Measurements from ENCODE around the gene ABCB10. TPM values are rescaled to one million over a fixed set of nuclear protein-coding genes. Genes with fewer than 3 reads are reported as not detected.
"Not testable (repeated sequence)": the region's sequence is repeated elsewhere in the genome, so short reads cannot be mapped to it uniquely, and the experiment has no call there.

Gene ABCB10
- total RNA-seq, 2 donors from 2014 or later = 26.4 to 31.6 TPM

GRCh38 chr1:229485318-229485717, 73.2 kb downstream of the ABCB10 start:
- ATAC-seq (replicated peaks) = no peak
- Mint-ChIP-seq H3K27me3 (no peaks in the 10 kb centered on the region), H3K27ac (no peak overlapping the region), H3K9me3 (no peaks in the 10 kb centered on the region), H3K4me1 (peaks cover 5% of the 10 kb centered on the region), H3K4me3 (no peak overlapping the region), H3K36me3 (ENCODE audit: low read depth) (peaks cover 94% of the 10 kb centered on the region)

- Mint-ChIP-seq H3K36me3 (ENCODE audit: low read depth) (peaks cover 94% of the 10 kb centered on the region), H3K9me3 (no peaks in the 10 kb centered on the region), H3K4me3 (no peak overlapping the region), H3K4me1 (peaks cover 17% of the 10 kb centered on the region), H3K27me3 (no peaks in the 10 kb centered on the region), H3K27ac (peak overlapping the region; percentile 12)
- no peak for ATAC-seq (replicated peaks)
Observed at GRCh38 chr1:229482511-229482910, 76.0 kb downstream of the ABCB10 start.

- no peaks in the 10 kb centered on the region for H3K9me3 Mint-ChIP-seq
- no peaks in the 10 kb centered on the region for H3K27me3 Mint-ChIP-seq
- no peak overlapping the region for H3K27ac Mint-ChIP-seq
- peaks cover 94% of the 10 kb centered on the region for H3K36me3 Mint-ChIP-seq (ENCODE audit: low read depth)
- ATAC-seq (replicated peaks) = no peak
- no peak overlapping the region for H3K4me3 Mint-ChIP-seq
- H3K4me1 Mint-ChIP-seq = peaks cover 17% of the 10 kb centered on the region
Observed at GRCh38 chr1:229480495-229480894, 78.0 kb downstream of the ABCB10 start.

GRCh38 chr1:229479660-229480399, 78.7 kb downstream of the ABCB10 start:
- ATAC-seq (replicated peaks) = no peak

GRCh38 chr1:229478852-229479251, 79.7 kb downstream of the ABCB10 start:
- H3K4me1 Mint-ChIP-seq = peaks cover 17% of the 10 kb centered on the region
- no peaks in the 10 kb centered on the region for H3K27me3 Mint-ChIP-seq
- no peak overlapping the region for H3K27ac Mint-ChIP-seq
- no peak overlapping the region for H3K4me3 Mint-ChIP-seq
- no peaks in the 10 kb centered on the region for H3K9me3 Mint-ChIP-seq
- ATAC-seq (replicated peaks) = peak; percentile 76
- H3K36me3 Mint-ChIP-seq (ENCODE audit: low read depth) = peaks cover 97% of the 10 kb centered on the region

More at GRCh38 chr1:229479660-229480399, 78.7 kb downstream of the ABCB10 start:
- H3K27ac Mint-ChIP-seq = no peak overlapping the region
- no peaks in the 10 kb centered on the region for H3K27me3 Mint-ChIP-seq
- H3K9me3 Mint-ChIP-seq = no peaks in the 10 kb centered on the region
- no peak overlapping the region for H3K4me3 Mint-ChIP-seq
- peaks cover 17% of the 10 kb centered on the region for H3K4me1 Mint-ChIP-seq
- peaks cover 94% of the 10 kb centered on the region for H3K36me3 Mint-ChIP-seq (ENCODE audit: low read depth)

GRCh38 chr1:229475859-229476258, 82.6 kb downstream of the ABCB10 start:
- Mint-ChIP-seq H3K36me3 (ENCODE audit: low read depth) (peaks cover 88% of the 10 kb centered on the region), H3K4me1 (peaks cover 13% of the 10 kb centered on the region)
- not testable (repeated sequence) for H3K4me3 Mint-ChIP-seq; H3K27me3 Mint-ChIP-seq; H3K9me3 Mint-ChIP-seq; H3K27ac Mint-ChIP-seq; ATAC-seq (replicated peaks)

- no peak for ATAC-seq (replicated peaks)
- H3K36me3 Mint-ChIP-seq (ENCODE audit: low read depth) = peaks cover 88% of the 10 kb centered on the region
- peaks cover 8% of the 10 kb centered on the region for H3K4me1 Mint-ChIP-seq
- peak overlapping the region; percentile 19 for H3K27ac Mint-ChIP-seq
- no peaks in the 10 kb centered on the region for H3K27me3 Mint-ChIP-seq
- no peaks in the 10 kb centered on the region for H3K9me3 Mint-ChIP-seq
- H3K4me3 Mint-ChIP-seq = no peak overlapping the region
Observed at GRCh38 chr1:229474509-229474908, 84.0 kb downstream of the ABCB10 start.

- peaks cover 91% of the 10 kb centered on the region for H3K36me3 Mint-ChIP-seq (ENCODE audit: low read depth)
Observed at GRCh38 chr1:229471175-229471574, 87.3 kb downstream of the ABCB10 start.

GRCh38 chr1:229470406-229471043, 88.0 kb downstream of the ABCB10 start:
- no peaks in the 10 kb centered on the region for H3K9me3 Mint-ChIP-seq
- no peak for ATAC-seq (replicated peaks)
- no peaks in the 10 kb centered on the region for H3K4me1 Mint-ChIP-seq
- no peak overlapping the region for H3K27ac Mint-ChIP-seq
- no peaks in the 10 kb centered on the region for H3K27me3 Mint-ChIP-seq
- H3K4me3 Mint-ChIP-seq = no peak overlapping the region
- peaks cover 91% of the 10 kb centered on the region for H3K36me3 Mint-ChIP-seq (ENCODE audit: low read depth)

More at GRCh38 chr1:229471175-229471574, 87.3 kb downstream of the ABCB10 start:
- H3K4me1 Mint-ChIP-seq = no peaks in the 10 kb centered on the region
- H3K27ac Mint-ChIP-seq = no peak overlapping the region
- H3K4me3 Mint-ChIP-seq = no peak overlapping the region
- ATAC-seq (replicated peaks) = no peak
- no peaks in the 10 kb centered on the region for H3K27me3 Mint-ChIP-seq
- no peaks in the 10 kb centered on the region for H3K9me3 Mint-ChIP-seq

- Mint-ChIP-seq H3K27me3 (no peaks in the 10 kb centered on the region), H3K9me3 (no peaks in the 10 kb centered on the region), H3K4me1 (no peaks in the 10 kb centered on the region), H3K27ac (no peak overlapping the region), H3K4me3 (no peak overlapping the region), H3K36me3 (ENCODE audit: low read depth) (peaks cover 97% of the 10 kb centered on the region)
- no peak for ATAC-seq (replicated peaks)
Observed at GRCh38 chr1:229466887-229467286, 91.6 kb downstream of the ABCB10 start.

Other genes starting within 250 kb of the ABCB10 start
- gene CCSAP, start 215.7 kb downstream of the ABCB10 start, total RNA-seq = 10 to 100 TPM; 10.1 to 32.7 TPM
- gene ACTA1, start 124.6 kb downstream of the ABCB10 start, total RNA-seq = not detected
- 10 to 100 TPM; 42.1 to 52.1 TPM for gene NUP133, start 50.4 kb downstream of the ABCB10 start, total RNA-seq
- gene TAF5L, start 67.4 kb upstream of the ABCB10 start, total RNA-seq = 10 to 100 TPM; 14.1 to 25.0 TPM
- gene URB2, start 67.5 kb upstream of the ABCB10 start, total RNA-seq = 10 to 100 TPM in 1 of 2 donors, 1 to 10 TPM in 1; 8.6 to 19.6 TPM